HG02884 (cell line): ENCODE results near the gene GALNS.

Experiments used
- ATAC-seq: cut with Tn5 transposase; IDR thresholded peaks from one replicate; pipeline ENCODE4 v1.9.1; 2021; ENCODE audit warnings: mild to moderate bottlenecking, moderate library complexity; ENCODE audit not compliant: unreplicated experiment

Gene GALNS

DNA sequence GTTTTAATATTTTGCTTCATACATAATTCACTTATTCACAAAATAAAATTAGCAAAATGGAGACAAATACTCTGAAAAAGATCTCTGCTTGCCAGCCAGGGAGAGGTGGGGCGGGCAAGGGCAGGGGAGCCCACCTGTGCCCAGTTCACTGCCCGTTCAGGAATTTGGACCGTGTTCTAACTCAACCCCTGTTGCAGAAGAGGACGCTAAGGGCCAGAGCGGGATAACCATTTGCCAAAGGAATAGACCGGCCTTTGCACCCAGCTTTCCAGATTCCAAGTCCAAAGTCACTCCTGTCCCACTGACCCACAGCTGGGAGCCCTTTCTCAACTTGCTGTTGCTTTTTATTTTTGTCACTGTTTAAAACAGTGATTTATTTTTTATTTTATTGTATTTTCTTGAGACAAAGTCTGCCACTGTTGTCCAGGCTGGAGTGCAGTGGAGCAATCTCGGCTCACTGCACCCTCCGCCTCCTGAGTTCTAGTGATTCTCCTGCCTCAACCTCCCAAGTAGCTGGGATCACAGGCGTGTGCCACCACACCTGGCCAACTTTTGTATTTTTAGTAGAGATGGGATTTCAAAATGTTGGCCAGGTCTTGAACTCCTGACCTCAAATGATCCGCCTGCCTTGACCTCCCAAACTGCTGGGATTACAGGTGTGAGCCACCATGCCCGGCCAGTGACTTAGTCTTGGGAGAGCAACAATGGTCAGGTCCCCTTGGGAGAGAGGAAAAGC lies 69.0 kb downstream of the GALNS start:
- no peak for ATAC-seq

DNA sequence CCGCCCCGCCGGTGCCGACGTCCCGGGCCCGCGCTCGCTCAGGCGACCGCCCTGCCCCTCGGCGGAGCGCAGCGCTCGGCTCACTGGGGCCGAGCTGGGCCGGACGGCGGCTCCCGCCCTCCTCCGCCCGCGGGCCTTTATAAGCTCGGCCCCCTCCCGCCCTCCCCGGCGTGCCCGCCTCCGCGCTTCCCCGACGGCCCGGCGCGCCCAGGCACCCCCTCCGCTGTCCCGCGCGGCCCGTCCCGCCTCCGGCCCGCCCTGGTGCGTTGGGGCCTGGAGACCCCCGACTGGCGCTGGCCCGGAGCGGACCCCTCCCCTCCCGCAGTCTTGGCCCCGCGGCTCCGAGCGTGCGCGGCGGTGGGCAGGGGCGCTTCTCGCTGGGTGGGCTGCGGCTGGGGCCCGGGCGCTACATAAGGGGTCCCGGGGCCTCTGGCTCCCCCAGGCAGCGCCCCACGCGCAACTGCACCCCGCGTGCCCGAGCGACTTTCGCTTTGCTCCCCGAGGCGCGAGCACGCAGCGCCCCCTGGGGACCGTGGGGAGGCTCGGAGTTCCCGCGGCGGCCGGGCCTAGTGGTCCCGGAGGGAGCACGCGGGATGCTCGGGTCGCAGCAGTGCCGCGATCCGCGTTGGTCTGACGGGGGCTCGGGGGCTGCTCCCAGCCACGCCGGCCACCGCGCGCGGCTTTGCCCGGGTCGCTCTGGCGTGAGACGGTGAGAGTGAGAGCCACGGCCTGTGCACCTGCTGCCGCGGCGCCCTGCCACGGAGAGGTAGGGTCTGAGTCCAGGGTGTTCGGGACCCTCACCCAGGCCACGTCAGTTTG lies 71.4 kb downstream of the GALNS start, which contains the start of gene PIEZO1:
PIEZO1 (minus strand) TSS at position 115 of the 819 bp plus-strand sequence. CDS start 256 bp downstream, outside the sequence.
- ATAC-seq, result no peak

DNA sequence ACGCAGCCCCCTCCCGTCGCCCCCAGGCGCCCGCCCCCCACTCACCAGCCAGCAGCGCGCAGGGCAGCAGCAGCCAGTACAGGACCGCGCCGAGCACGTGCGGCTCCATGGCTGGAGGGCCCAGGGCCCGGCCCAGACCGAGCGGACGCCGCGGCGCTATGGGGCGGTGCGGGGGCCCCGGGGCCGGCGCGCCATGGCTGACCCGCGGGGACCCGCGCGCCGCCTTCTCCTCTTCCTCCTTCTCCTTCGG lies 72.0 kb downstream of the GALNS start:
- ATAC-seq, result no peak

DNA sequence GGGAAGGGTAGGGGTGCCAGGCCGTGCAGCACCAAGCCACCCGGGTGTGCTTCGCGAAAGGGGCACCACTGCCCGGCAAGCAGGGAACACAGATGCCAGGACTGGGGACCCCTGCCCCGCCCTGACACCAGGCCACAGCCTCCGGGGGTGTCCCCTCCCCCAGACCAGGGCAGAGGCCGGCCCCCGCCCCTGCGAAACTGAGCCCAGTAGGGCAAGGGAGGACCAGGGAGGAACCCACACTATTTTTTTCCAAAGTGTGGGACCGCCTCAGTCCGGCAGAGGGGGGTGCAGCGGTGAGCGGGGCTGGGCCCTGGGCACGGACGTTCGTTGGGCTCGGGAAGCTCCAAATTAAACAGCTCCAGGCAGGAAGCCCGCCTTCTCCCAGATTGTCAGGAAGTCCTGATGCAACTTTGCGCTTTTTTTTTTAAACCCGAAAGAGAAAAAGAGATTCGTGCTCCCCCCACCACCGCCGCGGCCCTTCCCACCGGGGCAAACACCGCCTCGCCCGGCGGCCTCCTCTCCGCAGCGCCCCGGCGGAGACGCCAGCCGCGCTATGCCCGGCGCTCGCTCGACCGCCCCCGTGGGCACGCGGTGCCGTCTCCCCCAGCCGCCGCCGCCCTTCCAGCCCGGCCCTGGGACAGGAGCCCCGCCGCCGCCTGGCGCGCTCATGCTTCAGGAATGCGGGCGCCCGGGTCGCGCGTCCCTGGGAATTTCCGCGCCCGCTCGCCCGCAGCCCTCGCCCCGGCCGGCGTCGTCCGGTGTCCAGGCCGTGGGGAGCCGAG lies 72.5 kb downstream of the GALNS start:
- no peak for ATAC-seq

DNA sequence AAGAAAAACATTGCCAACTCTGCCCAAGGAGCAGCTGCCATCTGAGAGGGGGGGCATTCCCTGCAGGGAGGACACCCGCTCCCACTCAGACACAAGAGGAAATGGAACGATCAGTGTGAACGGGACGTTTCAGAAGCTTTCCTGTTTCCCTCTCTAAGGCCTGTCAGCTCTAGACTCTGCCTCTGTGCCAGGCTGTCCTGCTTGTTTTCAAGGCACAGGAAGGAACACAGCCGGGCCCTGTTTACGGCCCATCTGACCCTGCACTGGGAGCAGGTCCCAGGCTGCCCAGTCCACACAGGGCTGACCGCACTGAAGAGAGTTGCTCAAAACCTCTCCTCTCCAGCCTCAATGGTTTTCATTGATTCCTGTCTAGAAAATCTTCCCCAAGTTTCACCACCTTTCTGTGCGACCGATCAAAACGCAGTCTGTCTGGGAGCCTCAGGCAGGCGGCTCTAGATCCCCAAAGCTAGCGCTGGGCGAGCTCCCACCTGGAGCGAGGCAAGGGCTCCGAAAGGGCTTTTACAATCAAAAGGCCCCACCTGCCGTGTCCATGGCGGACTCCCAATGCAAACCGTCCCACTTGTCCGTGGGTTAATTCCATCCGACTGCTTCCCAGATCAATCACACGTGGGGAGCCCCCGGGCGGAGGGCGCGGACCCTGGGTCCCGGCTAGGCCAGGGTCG lies 73.2 kb downstream of the GALNS start:
- ATAC-seq, result no peak

DNA sequence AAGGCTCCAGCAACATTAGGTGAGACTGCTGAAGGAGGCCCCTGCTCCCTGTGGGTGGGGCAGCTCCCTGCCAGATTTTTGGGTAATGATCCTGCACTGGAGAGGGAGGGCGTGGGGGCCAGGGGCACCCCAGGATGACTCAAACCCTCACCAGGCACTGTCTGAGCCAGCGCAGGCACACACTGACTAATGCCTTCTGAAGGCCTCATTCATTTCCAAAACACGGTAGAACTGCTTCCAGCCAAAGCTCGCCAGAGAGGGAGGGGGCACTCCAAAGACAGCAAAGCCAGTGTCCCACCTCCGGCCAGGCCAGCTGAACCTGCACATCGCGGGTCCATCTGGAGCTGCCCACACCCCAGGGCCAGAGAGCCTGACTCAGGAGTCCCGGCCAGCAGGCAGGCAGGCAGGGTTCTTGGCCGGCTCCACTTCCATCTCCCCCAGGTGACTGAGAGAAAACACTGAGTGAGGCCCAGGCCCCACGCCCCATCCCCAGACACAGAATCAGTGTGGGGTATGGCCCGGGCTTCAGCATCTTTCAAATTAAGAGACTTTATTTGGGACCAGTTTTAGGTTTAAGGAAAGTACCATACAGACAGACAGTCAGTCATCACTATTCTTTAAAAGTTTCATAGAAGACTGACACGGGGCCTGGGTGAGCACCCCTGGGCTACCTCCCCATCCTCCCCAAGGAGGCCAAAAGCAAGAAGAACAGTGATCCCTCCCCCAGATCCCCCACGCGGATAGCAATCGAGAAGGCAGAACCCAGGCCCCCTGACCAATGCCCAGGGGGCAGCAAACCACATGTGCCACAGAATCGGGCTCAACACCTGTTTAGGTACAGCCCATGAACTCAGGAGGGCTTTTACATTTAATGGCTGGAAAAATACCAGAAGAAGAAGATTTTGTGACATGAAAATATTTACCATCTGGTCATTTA lies 74.0 kb downstream of the GALNS start:
- ATAC-seq, result no peak

DNA sequence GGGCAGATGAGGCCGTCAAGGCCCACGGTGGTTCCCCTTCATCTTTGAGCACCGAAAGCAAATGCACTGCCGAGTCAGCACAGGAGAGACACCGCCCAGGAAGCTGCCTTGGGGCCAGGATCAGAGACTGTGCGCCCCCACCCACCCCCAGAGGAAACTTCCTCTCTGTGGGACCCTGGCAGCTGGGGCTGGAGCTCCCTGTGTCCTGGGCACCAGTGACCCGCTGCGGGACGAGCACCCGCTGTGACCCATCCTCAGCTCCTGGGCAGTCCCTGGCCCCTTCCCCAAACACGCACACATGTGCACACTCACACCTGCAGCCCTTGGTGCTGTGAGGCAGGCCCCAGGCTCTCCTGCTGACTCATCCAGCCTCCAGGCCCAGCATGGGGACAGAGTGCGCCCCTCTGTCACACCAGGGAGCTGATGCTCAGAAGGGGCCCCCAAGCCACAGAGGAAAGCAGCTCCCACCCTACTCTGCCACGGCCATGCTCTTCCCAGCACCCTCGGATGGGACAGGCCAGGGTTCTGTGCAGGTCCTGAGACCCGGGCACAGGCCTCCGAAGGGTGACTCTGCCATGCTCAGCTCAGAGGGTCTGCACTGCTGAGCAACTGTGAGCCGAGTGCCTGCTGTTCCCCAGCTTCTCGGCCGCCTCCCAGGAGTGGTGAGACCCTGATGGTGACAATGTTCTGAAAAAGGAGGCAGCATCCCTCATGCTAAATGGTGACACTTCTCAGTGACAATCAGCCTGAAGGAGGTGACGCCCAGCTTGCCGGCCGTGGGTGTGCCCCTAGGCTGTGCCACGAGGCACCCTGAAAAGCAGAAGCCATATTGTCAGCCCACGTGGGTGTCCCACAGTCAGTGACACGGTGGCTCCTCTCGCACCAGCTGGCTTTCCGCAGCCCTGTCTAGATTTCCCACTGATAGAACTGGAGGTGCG lies 75.3 kb downstream of the GALNS start:
- no peak for ATAC-seq

DNA sequence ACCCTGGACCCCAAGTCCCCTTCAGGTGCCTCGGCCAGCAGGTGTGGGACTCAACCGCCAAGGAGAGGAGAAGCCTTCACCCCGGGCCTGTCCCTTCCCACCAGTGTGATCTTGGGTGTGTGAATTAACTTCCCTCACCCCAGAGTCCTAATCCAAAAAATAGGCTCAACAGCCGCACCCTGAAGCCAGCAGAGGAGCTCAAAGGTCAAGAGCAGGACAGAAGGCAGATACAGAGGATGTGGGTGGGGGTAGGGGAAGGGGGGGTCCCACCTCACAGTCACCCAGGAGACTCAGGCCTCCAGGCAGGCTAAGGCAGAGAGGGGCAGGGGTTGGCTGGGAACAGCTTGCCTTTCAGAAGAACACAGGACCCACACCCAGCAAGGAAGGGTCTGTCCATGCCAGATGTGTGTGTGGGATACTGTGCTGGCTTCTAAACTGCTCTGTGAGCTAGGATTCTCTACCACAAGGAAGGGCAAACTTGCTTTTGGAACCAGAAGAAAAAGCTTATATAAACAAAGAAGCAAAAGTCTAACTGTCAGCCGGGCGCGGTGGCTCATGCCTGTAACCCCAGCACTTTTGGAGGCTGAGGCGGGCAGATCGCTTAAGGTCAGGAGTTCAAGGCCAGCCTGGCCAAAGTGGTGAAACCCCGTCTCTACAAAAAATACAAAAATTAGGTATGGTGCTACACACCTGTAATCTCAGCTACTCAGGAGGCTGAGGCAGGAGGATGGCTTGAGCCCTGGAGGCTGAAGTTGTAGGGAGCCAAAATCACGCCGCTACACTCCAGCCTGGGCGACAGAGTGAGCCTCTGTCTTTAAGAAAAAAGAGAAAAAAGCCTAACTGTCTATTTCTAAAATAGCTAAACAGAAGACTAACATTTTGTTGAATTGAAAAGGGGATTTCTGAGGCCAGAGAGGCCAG lies 76.3 kb downstream of the GALNS start:
- no peak for ATAC-seq

DNA sequence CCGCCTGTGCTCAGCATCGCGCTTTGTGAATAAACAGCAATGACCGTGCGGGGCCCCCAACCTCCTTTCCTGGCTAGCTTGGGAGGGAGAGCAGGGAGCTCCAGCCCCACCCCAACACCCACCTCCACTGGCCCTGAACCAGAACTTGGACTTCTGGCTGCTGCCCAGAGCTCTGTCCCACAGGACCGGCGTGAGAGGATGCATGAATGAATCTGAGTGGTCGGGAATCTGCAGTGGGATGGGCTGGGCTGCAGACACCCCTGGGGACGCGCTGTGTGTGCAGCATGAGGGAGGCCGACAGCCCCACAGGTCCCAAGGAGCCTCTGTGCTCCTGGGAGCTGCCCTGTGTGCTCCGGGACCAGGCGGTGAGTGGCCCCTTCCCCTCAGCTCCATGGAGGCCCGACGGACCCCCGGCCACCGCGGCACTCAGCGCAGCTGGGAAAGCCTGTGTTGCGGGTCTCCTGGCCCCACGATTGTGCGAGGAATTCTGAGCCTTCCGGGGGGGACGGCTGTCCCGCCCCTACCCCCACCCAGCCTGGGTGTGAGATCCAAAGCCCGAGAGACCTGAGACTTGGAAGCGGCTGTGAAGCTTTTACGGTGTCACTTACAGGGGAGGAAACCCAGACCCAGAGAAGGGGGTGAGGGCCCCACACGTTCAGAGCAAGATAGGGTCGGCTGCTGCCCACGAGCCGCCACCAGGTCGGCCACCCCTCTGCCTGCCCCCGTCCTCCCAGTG lies 77.2 kb downstream of the GALNS start:
- no peak for ATAC-seq

DNA sequence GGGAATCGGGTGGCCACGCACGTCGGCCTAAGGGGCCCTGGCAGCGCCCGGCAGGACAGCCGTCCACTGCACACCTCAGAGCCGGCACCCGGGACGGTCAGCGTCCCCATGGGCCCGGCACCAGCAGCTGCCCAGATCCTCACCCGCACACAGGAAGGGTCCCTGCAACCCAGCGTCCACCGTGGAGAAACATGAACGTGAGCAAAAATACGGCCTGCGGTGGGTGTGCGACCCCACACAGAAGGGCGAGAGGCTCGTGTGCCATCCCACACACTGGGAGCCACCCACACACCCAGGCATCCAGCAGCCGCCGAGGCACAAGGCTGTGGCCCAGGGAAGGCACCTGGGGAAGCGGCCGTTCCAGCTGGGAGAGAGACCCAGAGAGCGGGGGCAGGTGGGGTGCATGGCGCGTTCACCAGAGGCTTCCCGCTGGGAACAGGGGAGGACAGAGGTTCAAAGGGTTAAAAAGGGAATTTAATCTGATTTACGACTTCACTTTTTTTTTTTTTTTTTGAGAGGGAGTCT lies 78.1 kb downstream of the GALNS start:
- ATAC-seq, result no peak

DNA sequence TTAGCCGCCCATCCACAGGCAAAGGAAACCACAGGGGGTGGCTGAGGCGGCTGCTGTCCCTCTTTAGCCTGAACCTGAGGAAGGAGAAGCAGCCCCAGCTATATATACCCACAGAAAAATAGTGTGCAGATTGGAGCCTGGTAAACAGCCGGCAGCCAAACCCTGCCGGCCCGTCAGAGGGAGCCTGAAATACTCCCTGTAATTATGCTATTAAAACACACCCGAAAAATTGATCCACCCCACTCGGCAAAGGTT lies 78.5 kb downstream of the GALNS start:
- ATAC-seq, result no peak

DNA sequence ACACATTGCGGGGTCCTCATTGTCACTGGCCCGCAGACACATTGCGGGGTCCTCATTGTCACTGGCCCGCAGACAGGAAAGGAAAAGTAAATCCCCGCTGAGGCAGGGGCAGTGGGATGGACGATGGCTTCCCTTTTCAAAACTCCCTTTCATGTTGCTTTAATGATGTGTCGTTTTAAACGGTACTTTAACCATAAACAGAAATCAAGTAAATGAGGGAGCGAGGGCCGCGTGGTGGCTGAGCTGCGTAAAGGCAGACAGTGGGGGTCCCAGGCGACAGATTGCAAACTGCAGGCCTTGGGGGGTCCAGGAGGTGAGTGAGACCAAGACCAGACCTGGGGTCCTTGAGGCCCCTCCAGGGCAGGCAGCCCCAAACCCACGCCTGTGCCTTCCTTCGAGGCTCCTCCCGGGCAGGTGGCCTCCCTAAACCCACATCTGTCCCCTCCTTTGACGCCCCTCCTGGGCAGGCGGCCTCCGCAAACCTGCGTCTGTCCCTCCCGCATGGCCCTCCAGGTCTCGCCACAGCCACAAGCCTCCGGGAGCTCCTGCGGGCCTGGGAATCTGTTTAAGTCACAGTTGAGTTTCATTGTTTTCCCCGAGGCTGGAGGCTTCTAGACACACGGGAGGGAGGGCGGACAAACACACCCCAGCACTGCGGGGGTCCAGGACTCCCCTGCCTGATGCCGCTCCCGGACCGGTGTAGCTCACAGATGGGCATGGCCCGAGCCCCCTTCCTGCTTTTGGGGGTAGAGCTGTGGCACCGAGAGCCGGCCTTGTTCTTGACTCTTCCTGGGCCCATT lies 79.1 kb downstream of the GALNS start:
- ATAC-seq, result no peak

DNA sequence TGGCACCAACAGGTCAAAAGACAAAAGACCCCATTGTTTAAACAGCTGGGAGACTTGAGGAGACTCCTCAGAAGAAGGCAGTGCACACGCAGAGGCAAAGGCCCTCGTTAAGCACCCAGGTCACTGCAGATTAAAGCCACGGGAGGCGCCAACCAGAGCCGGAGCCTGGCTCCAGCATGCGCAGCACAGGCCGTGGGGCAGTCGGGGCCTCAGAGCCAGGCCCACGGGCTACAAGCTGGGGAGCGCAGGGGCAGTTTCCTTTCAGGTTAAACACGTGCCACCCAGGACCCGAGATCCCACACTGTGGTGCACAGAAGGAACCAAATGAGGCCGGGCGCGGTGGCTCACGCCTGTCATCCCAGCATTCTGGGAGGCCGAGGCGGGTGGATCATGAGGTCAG lies 80.9 kb downstream of the GALNS start:
- ATAC-seq, result no peak

DNA sequence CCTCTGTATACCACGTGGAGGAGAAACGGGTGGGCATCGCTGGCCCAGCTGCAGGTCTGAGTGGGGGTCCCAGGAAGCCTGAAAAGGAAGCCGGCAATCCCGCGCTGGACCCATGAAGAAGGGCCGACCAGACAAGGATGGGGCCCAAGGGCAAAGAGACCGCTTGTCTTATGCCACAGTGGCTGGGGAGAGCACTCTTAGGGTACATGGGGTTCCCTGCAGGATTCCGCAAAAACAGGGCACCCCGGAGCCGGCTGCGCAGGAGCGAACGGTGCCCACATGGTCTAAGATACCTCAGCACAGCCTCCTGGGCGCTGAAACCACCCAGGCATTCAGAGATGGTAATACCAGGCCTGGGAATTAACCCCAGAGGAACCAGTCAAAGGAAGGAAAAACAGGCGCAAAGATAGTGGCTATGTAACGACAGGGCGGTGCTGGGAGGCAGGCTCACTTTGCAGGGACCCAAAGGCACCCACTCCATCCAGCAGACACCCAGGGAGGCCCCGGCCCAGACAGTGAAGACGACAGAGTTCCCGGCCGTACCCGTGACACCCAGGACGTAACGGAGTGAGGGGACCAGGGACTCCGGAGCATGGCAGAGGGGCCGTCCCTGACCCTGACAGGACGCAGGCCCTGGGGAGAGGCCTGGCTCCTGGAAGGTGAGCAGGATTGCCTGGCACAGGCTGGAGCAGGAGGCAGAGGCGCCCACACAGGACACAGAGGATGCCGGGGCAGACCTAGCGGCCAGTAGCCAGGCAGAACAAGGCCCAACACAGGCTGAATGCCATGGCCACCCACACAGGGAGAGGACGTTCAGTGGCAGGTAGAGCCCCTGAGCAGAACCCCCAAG lies 82.0 kb downstream of the GALNS start:
- no peak for ATAC-seq

DNA sequence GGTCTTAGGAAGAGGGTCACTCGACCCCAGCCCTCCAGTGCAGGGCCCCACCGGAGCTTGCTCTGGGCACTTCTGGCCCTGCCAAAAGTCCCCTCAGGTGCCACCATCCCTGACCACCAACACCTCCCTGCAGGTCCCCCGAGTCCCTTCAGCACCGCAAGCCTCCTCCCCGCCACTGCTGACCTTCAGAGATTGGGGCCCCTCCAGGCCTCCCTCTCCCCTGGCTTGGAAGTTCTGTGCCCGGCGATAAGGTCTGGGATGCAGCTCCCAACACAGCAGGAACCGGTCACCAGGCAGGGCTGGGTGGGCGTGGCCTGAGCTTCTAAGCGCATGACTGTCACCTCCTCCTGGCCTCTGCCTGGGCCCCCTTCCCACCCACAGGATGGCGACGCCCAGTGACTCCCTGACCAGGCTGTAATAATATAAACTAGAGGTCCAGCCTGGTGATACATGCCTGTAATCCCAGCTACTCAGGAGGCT lies 82.9 kb downstream of the GALNS start:
- ATAC-seq, result no peak
